H1 (cell line): ENCODE results near the gene PAX5. TPM values are rescaled to one million over a fixed set of nuclear protein-coding genes. Genes with fewer than 3 reads are reported as not detected.

Experiments
- CTCF ChIA-PET: fragments of 300-600 bp; sonication (Branson Sonifier 250); formaldehyde crosslinking; loops from one replicate; lab custom pipeline; 2021; ENCODE audit not compliant: partially characterized antibody; lab: Charles Lee
- POLR2A ChIA-PET: fragments of 300-600 bp; sonication (Branson Sonifier 250); formaldehyde crosslinking; loops from one replicate; lab custom pipeline; 2021; ENCODE audit warnings: inconsistent platforms; ENCODE audit not compliant: partially characterized antibody; lab: Charles Lee
- DNase-seq, 2 experiments: peaks; one replicate each; pipeline versions ENCODE4 v3.0.0 to v3.0.0-alpha.2; 2010 to 2022; ENCODE audit warnings: low spot score in 2 of 2, low read depth in 1 of 2, mixed read lengths in 1 of 2
- FAIRE-seq: peaks from 2 replicates; lab custom pipeline; 2011; peaks lifted over from hg19 to GRCh38; lab: Jason Lieb, UNC
- H2AFZ ChIP-seq: 2 replicates; pipeline ENCODE4 v1.8.1; 2012; ENCODE audit warnings: low read length, inconsistent platforms
- H2AK5ac ChIP-seq: 2 replicates; pipeline ENCODE4 v1.6.1; 2013; ENCODE audit warnings: low read depth, low read length
- H2BK120ac ChIP-seq: replicated peaks from 2 replicates; pipeline ENCODE3; 2013; ENCODE audit warnings: low read depth, low read length, inconsistent platforms
- H2BK12ac ChIP-seq: 2 replicates; pipeline ENCODE4 v1.6.1; 2013; ENCODE audit warnings: low read depth, low read length
- H2BK15ac ChIP-seq: 2 replicates; pipeline ENCODE4 v1.6.1; 2013; ENCODE audit warnings: low read length
- H2BK20ac ChIP-seq: 2 replicates; pipeline ENCODE4 v1.6.1; 2013; ENCODE audit warnings: low read length
- H2BK5ac ChIP-seq: 2 replicates; pipeline ENCODE4 v1.6.1; 2013; ENCODE audit warnings: low read depth, low read length
- H3K14ac ChIP-seq: 2 replicates; pipeline ENCODE4 v1.6.1; 2013; ENCODE audit warnings: inconsistent platforms; ENCODE audit not compliant: insufficient read length
- H3K18ac ChIP-seq: 2 replicates; pipeline ENCODE4 v1.6.1; 2013; ENCODE audit warnings: low read length; ENCODE audit errors: extremely low read depth
- H3K23ac ChIP-seq: 2 replicates; pipeline ENCODE4 v1.6.1; 2013; ENCODE audit warnings: inconsistent platforms; ENCODE audit not compliant: insufficient read length
- H3K23me2 ChIP-seq: 2 replicates; pipeline ENCODE4 v1.6.1; 2013; ENCODE audit warnings: low read depth, low read length
- H3K27ac ChIP-seq: 2 replicates; pipeline ENCODE4 v1.6.1; 2011; ENCODE audit warnings: low read depth, low read length, inconsistent platforms
- H3K27me3 ChIP-seq, 4 experiments: replicated peaks in 1 of 4; 1 replicate in 1 of 4; 2 replicates in 3 of 4; pipeline versions ENCODE4 v1.6.1 to v1.8.1; 2011 to 2013; ENCODE audit warnings: low read length in 3 of 4, mild to moderate bottlenecking in 3 of 4, inconsistent platforms in 2 of 4, mixed read lengths in 2 of 4, moderate library complexity in 1 of 4; ENCODE audit not compliant: control insufficient read depth in 3 of 4, insufficient read depth in 3 of 4; ENCODE audit errors: extremely low read depth in 1 of 4
- H3K36me3 ChIP-seq, 4 experiments: 2 replicates each; pipeline versions ENCODE4 v1.6.1 to v1.8.1; 2011 to 2013; ENCODE audit warnings: mild to moderate bottlenecking in 4 of 4, low read length in 3 of 4, moderate library complexity in 2 of 4, control low read depth in 1 of 4, inconsistent platforms in 1 of 4; ENCODE audit not compliant: insufficient read depth in 4 of 4, control insufficient read depth in 2 of 4
- H3K4ac ChIP-seq: replicated peaks from 2 replicates; pipeline ENCODE3; 2013; ENCODE audit warnings: low read length, low read depth, mixed read lengths, inconsistent platforms; ENCODE audit not compliant: insufficient read length
- H3K4me1 ChIP-seq, 4 experiments: replicated peaks in 1 of 4; 1 replicate in 1 of 4; 2 replicates in 3 of 4; pipeline versions ENCODE4 v1.6.1 to v1.8.1; 2011 to 2013; ENCODE audit warnings: low read length in 3 of 4, inconsistent platforms in 2 of 4, mixed read lengths in 1 of 4; ENCODE audit not compliant: insufficient read depth in 4 of 4, control insufficient read depth in 3 of 4
- H3K4me2 ChIP-seq, 2 experiments: 2 replicates each; pipeline versions ENCODE4 v1.6.1 to v1.8.1; 2011 to 2013; ENCODE audit warnings: low read depth in 2 of 2, low read length in 2 of 2, control low read depth in 1 of 2, inconsistent platforms in 1 of 2, mild to moderate bottlenecking in 1 of 2; ENCODE audit not compliant: insufficient read depth in 1 of 2
- H3K4me3 ChIP-seq, 4 experiments: fragments of 200-600, 300-600 bp in 1 of 4; sonication (generic), shearing (Covaris generic), sonication (Bioruptor Twin) in 1 of 4; 2 replicates each; pipeline versions ENCODE4 v1.5.1 to v1.8.1; 2011 to 2016; ENCODE audit warnings: low read length in 4 of 4, low read depth in 3 of 4, control low read depth in 2 of 4, inconsistent platforms in 2 of 4, mild to moderate bottlenecking in 2 of 4, mixed read lengths in 1 of 4, moderate library complexity in 1 of 4; ENCODE audit not compliant: insufficient read depth in 2 of 4; ENCODE audit errors: extremely low read depth in 1 of 4
- H3K56ac ChIP-seq: replicated peaks from 2 replicates; pipeline ENCODE3; 2013; ENCODE audit warnings: low read depth, mild to moderate bottlenecking, mixed read lengths, low read length, inconsistent platforms; ENCODE audit not compliant: insufficient read length
- H3K79me1 ChIP-seq: 2 replicates; pipeline ENCODE4 v1.6.1; 2013; ENCODE audit warnings: low read depth, low read length, control low read depth
- H3K79me2 ChIP-seq, 2 experiments: 2 replicates each; pipeline versions ENCODE4 v1.6.1 to v1.8.1; 2012 to 2013; ENCODE audit warnings: low read length in 2 of 2, mild to moderate bottlenecking in 2 of 2, inconsistent platforms in 1 of 2; ENCODE audit not compliant: insufficient read depth in 2 of 2, control insufficient read depth in 1 of 2
- H3K9ac ChIP-seq, 4 experiments: replicated peaks in 1 of 4; 1 replicate in 1 of 4; 2 replicates in 3 of 4; pipeline versions ENCODE4 v1.6.1 to v1.8.1; 2011 to 2013; ENCODE audit warnings: low read depth in 3 of 4, low read length in 3 of 4, control low read depth in 2 of 4, mild to moderate bottlenecking in 2 of 4, moderate library complexity in 2 of 4, inconsistent platforms in 1 of 4; ENCODE audit errors: extremely low read depth in 1 of 4
- H3K9me3 ChIP-seq, 2 experiments: 2 replicates each; pipeline versions ENCODE4 v1.6.1 to v1.8.1; 2012 to 2013; ENCODE audit warnings: mild to moderate bottlenecking in 2 of 2, moderate library complexity in 2 of 2, control low read depth in 1 of 2, inconsistent platforms in 1 of 2, low read depth in 1 of 2, low read length in 1 of 2, mixed read lengths in 1 of 2; ENCODE audit not compliant: insufficient read depth in 2 of 2
- H4K20me1 ChIP-seq, 2 experiments: replicated peaks in 1 of 2; 2 replicates each; pipeline versions ENCODE3 to v1.8.1; 2011 to 2013; ENCODE audit warnings: inconsistent platforms in 2 of 2, low read length in 2 of 2, mild to moderate bottlenecking in 1 of 2; ENCODE audit not compliant: insufficient read depth in 2 of 2, control insufficient read depth in 1 of 2
- H4K5ac ChIP-seq: 2 replicates; pipeline ENCODE4 v1.6.1; 2013; ENCODE audit warnings: low read length, low read depth, mixed read lengths, inconsistent platforms; ENCODE audit not compliant: insufficient read length
- H4K8ac ChIP-seq: 2 replicates; pipeline ENCODE4 v1.8.0; 2013; ENCODE audit warnings: mild to moderate bottlenecking, moderate library complexity, low read length, inconsistent platforms; ENCODE audit not compliant: insufficient read depth; ENCODE audit errors: extremely low read depth
- H4K91ac ChIP-seq: replicated peaks from 2 replicates; pipeline ENCODE3; 2013; ENCODE audit warnings: low read length, mixed read lengths, inconsistent platforms; ENCODE audit not compliant: insufficient read length
- BRCA1 ChIP-seq: IDR thresholded peaks from 2 replicates; pipeline ENCODE4 v1.6.1; 2012; ENCODE audit warnings: low read depth, low read length, improper control_type of control experiment
- CBX5 ChIP-seq: fragments of 300-800, 300-1000 bp; sonication (generic); IDR thresholded peaks from 2 replicates; pipeline ENCODE4 v1.7.1; 2016; ENCODE audit warnings: antibody characterized with exemption, low read length, low read depth
- CTBP2 ChIP-seq: IDR thresholded peaks from 2 replicates; pipeline ENCODE4 v1.7.0; 2011; ENCODE audit warnings: borderline replicate concordance, mild to moderate bottlenecking, moderate library complexity, mixed read lengths, low read length; ENCODE audit not compliant: insufficient read depth, insufficient read length
- EZH2 ChIP-seq: fragments of 200-600 bp; sonication (generic); IDR thresholded peaks from 2 replicates; pipeline ENCODE4 v1.7.1; 2012; ENCODE audit warnings: low read depth, mild to moderate bottlenecking, moderate library complexity, low read length, inconsistent platforms; ENCODE audit not compliant: severe bottlenecking
- HDAC2 ChIP-seq, 2 experiments: fragments of 300-600 bp in 1 of 2; sonication (generic) in 1 of 2; IDR thresholded peaks; 2 replicates each; pipeline ENCODE4 v1.6.1; 2011 to 2012; ENCODE audit warnings: low read depth in 2 of 2, low read length in 2 of 2, mild to moderate bottlenecking in 2 of 2, moderate library complexity in 2 of 2, borderline replicate concordance in 1 of 2, inconsistent platforms in 1 of 2
- HDAC6 ChIP-seq: IDR thresholded peaks from one replicate; pipeline ENCODE4 v1.7.1; 2012; ENCODE audit warnings: low read depth, mild to moderate bottlenecking, inconsistent platforms, low read length, moderate library complexity
- KDM5A ChIP-seq: fragments of 200-600 bp; IDR thresholded peaks from 2 replicates; pipeline ENCODE4 v1.7.1; 2012; ENCODE audit warnings: mild to moderate bottlenecking, low read length, inconsistent platforms, mixed read lengths
- POLR2AphosphoS5 ChIP-seq: IDR thresholded peaks from 2 replicates; pipeline ENCODE4 v1.6.1; 2011; ENCODE audit warnings: low read depth, low read length
- SP1 ChIP-seq: IDR thresholded peaks from 2 replicates; pipeline ENCODE4 v1.6.1; 2011; ENCODE audit warnings: low read depth, low read length
- SRF ChIP-seq: IDR thresholded peaks from 2 replicates; pipeline ENCODE4 v1.6.1; 2011; ENCODE audit warnings: mild to moderate bottlenecking, low read depth, low read length, moderate library complexity
- TAF7 ChIP-seq: optimal IDR thresholded peaks from 2 replicates; pipeline ENCODE3; 2011; ENCODE audit warnings: low read depth, mild to moderate bottlenecking, inconsistent platforms, low read length, moderate library complexity, borderline replicate concordance
- WGBS, 2 experiments: shearing (Covaris generic) in 1 of 2; methylation state at CpG; one replicate each; pipeline versions ENCODE4 v1.1.6 to v1.1.7; 2013 to 2015; ENCODE audit warnings: low lambda C conversion rate in 2 of 2, mixed read lengths in 2 of 2, inconsistent platforms in 1 of 2, low coverage in 1 of 2, missing lambda C conversion rate in 1 of 2; ENCODE audit not compliant: insufficient replicate concordance in 2 of 2, insufficient coverage in 1 of 2, insufficient read length in 1 of 2; ENCODE audit errors: extremely low coverage in 1 of 2, missing lambda C conversion rate in 1 of 2; 5-methylcytosine and 5-hydroxymethylcytosine counted together
- polyA plus RNA-seq, 7 experiments: library from polyadenylated mRNA; depleted of rRNA in 3 of 7; stranded (reverse) in 5 of 7; unstranded in 2 of 7; fragments of >200 nt in 5 of 7; fragments of 200-250 nt in 2 of 7; gene quantifications; 1 replicate in 5 of 7; 2 replicates in 1 of 7; 4 replicates in 1 of 7; pipeline versions ENCODE4 v1.2.1 to v1.2.3, GENCODE V29; 2011 to 2013; ENCODE audit warnings: missing spikeins in 2 of 7, mixed read lengths in 2 of 7
- total RNA-seq: library from RNA; stranded (reverse); fragmentation: NEBNext Ultra II Directional; extraction: Animal tissue kit (Norgen Biotek cat#: 25700); gene quantifications from 2 replicates; pipeline ENCODE4 v1.2.1, GENCODE V29; 2021

PAX5 gene
- total and polyA plus RNA-seq, 2 of the 8 experiments (the other 6 are each of a cell fraction or from before 2014, with no cell fraction given), result 0.29 to 0.43 TPM

GRCh38 chr9:36818965-36819870 is 214.8 kb downstream of the PAX5 start:
- no peaks in the 10 kb centered on the region for H3K9me3 ChIP-seq
- H2BK120ac ChIP-seq, result no peak overlapping the region
- H3K18ac ChIP-seq, result peak overlapping the region; percentile 51
- H3K23me2 ChIP-seq, result peaks cover 5% of the 10 kb centered on the region; the same call in 1 of the 2 replicates
- no peak overlapping the region for H2BK15ac ChIP-seq
- ChIA-PET CTCF (interaction anchor here (0.7 to 2.6 kb wide), 15 partner anchors 11 to 170 kb away, joined by 3 to 14 read pairs (median 3); no protein-coding TSS in a partner anchor), POLR2A (interaction anchor here (1.0 to 1.4 kb wide), 3 partner anchors 10 to 24 kb away, joined by 3 to 7 read pairs (median 4); no protein-coding TSS in a partner anchor)
- no peak overlapping the region for H3K23ac ChIP-seq
- H3K79me2 ChIP-seq, result no peaks in the 10 kb centered on the region
- no peak for FAIRE-seq
- 0 out of 2 replicates have a peak overlapping the region, but pooled peaks have one; percentile 35 for H2BK5ac ChIP-seq
- H3K4ac ChIP-seq, result no peak overlapping the region
- peak overlapping the region; percentile 30 to 61 (median 40); a peak in 7 of 8 replicates for H3K4me3 ChIP-seq
- H4K8ac ChIP-seq, result no peak overlapping the region; the same call in 1 of the 2 replicates
- WGBS, 2 experiments, result 27% methylated on average over 31 of the region's 35 CpGs; no CpG with 5 or more reads in 1 of the 2 experiments
- peak in 1 of 2 experiments; percentile 56 for DNase-seq
- H4K20me1 ChIP-seq, result no peaks in the 10 kb centered on the region
- H2AK5ac ChIP-seq, result no peak overlapping the region
- no peaks in the 10 kb centered on the region for H3K36me3 ChIP-seq
- H3K4me1 ChIP-seq, result peaks cover 0 to 18% (median 11%) of the 10 kb centered on the region in 4 experiments; a peak in 5 of 7 replicates
- H3K27me3 ChIP-seq, result peaks cover 0 to 23% (median 21%) of the 10 kb centered on the region in 4 experiments; a peak in 6 of 7 replicates
- H2AFZ ChIP-seq, result peak overlapping the region; percentile 85
- H2BK20ac ChIP-seq, result no peak overlapping the region
- H4K5ac ChIP-seq, result no peak overlapping the region
- no peaks in the 10 kb centered on the region for H3K79me1 ChIP-seq
- H3K4me2 ChIP-seq, result peak overlapping the region; percentile 82 to 84
- H3K56ac ChIP-seq, result no peak overlapping the region
- H2BK12ac ChIP-seq, result 0 out of 2 replicates have a peak overlapping the region, but pooled peaks have one; percentile 12
- H3K27ac ChIP-seq, result no peak overlapping the region
- H3K9ac ChIP-seq, result no peak overlapping the region
- no peak overlapping the region for H4K91ac ChIP-seq
- no peak overlapping the region for H3K14ac ChIP-seq
- no peak for TF ChIP-seq SRF
- TF ChIP-seq EZH2, result peak; percentile 34
- no peak for TF ChIP-seq SP1
- no peak for TF ChIP-seq HDAC2 (IDR thresholded peaks at IDR 0.05; ENCODE audit: borderline replicate concordance in 1 of 2, low read depth in 2 of 2, low read length in 2 of 2)
- TF ChIP-seq CTBP2, result no peak
- no peak for TF ChIP-seq KDM5A
- no peak for TF ChIP-seq POLR2AphosphoS5
- TF ChIP-seq BRCA1, result no peak
- no peak for TF ChIP-seq TAF7
- TF ChIP-seq HDAC6, result no peak
- TF ChIP-seq CBX5, result no peak
